OCI-LY1 (cell line): ENCODE data around the gene PTPRN2.

ENCODE experiments used
- CTCF ChIP-seq: fragments of 200-600 bp; sonication (generic), shearing (Covaris generic); IDR thresholded peaks from 2 replicates; pipeline ENCODE4 v1.5.1; 2017; ENCODE audit warnings: mild to moderate bottlenecking, antibody characterized with exemption, low read length, moderate library complexity, mixed read lengths
- EZH2 ChIP-seq: fragments of 200-600 bp; sonication (generic), shearing (Covaris generic); IDR thresholded peaks from 2 replicates; pipeline ENCODE4 v1.8.0; 2017; ENCODE audit warnings: borderline replicate concordance, mixed run types, mild to moderate bottlenecking, antibody characterized with exemption, low read length, moderate library complexity, mixed read lengths

DNA sequence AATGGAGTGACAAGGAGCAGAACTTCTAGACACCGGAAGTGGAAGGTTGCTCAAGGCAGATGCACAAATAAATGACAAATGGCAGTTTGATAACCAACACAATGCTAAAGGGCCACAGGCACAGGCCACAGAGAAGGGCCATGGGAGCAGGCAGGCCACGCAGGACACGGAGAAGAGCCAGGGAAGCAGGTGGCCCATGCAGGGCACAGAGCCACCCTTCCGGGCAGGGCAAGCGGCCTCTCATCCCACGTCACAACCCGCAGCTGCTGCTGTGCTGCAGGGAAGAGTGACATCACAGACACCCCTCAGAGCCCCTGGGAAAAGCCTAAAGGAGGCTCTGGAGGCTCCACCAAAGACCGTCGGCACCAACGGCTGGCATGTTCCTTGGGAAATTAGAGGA lies 328.5 kb downstream of the PTPRN2 start:
- TF ChIP-seq EZH2: no peak
- TF ChIP-seq CTCF: no peak
